GM12874 (cell line): ENCODE measurements around the gene CD99.

Source experiments
- TF ChIP-seq, protein P1 (sequence below): IDR thresholded peaks from 2 replicates; pipeline ENCODE4 v1.5.1; 2011; ENCODE audit warnings: low read depth, mild to moderate bottlenecking, control low read depth, low read length, moderate library complexity; ENCODE audit not compliant: insufficient read depth

The CD99 gene

GRCh38 chrX:2689773-2690666 is 1.1 kb upstream of the CD99 start:
- TF ChIP-seq, protein P1, sequence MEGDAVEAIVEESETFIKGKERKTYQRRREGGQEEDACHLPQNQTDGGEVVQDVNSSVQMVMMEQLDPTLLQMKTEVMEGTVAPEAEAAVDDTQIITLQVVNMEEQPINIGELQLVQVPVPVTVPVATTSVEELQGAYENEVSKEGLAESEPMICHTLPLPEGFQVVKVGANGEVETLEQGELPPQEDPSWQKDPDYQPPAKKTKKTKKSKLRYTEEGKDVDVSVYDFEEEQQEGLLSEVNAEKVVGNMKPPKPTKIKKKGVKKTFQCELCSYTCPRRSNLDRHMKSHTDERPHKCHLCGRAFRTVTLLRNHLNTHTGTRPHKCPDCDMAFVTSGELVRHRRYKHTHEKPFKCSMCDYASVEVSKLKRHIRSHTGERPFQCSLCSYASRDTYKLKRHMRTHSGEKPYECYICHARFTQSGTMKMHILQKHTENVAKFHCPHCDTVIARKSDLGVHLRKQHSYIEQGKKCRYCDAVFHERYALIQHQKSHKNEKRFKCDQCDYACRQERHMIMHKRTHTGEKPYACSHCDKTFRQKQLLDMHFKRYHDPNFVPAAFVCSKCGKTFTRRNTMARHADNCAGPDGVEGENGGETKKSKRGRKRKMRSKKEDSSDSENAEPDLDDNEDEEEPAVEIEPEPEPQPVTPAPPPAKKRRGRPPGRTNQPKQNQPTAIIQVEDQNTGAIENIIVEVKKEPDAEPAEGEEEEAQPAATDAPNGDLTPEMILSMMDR, result no peak

DNA sequence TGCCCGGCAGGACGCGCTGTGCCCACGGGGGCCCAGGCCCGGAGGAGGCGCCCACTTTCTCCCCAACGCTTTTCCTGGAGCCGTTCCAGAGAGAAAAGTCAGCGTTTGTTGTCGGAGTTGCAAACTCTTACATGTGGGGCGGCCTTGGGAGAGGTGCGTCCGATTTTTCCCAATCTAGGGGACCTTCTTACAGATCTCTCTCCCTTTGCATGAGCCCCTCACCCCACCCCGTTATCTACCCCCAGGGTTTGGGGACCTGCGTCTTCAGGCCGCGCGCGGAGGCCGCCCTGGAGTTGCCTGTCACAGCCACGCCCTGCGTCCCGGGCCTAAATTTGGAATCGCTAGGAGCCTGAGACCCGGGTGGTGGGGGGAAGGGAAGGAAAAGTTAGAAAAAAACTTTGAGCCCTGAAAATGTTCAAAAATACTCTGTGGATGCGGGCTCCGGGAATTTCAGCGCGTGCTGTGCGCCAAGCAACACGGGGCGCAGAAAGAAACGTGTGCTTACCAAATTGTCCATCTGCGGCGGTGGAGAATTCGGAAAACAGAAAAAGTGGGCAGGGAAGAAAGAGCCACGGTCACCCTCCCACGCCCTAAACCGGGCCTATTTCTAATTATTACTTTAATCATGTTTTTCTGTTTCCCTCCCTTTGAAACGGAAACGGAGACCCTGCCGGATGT is 587 bp downstream of the CD99 start:
- TF ChIP-seq, protein P1, result no peak

- TF ChIP-seq, protein P1, result no peak
These were observed 1.4 kb downstream of the CD99 start for GRCh38 chrX:2692221-2693112.

DNA sequence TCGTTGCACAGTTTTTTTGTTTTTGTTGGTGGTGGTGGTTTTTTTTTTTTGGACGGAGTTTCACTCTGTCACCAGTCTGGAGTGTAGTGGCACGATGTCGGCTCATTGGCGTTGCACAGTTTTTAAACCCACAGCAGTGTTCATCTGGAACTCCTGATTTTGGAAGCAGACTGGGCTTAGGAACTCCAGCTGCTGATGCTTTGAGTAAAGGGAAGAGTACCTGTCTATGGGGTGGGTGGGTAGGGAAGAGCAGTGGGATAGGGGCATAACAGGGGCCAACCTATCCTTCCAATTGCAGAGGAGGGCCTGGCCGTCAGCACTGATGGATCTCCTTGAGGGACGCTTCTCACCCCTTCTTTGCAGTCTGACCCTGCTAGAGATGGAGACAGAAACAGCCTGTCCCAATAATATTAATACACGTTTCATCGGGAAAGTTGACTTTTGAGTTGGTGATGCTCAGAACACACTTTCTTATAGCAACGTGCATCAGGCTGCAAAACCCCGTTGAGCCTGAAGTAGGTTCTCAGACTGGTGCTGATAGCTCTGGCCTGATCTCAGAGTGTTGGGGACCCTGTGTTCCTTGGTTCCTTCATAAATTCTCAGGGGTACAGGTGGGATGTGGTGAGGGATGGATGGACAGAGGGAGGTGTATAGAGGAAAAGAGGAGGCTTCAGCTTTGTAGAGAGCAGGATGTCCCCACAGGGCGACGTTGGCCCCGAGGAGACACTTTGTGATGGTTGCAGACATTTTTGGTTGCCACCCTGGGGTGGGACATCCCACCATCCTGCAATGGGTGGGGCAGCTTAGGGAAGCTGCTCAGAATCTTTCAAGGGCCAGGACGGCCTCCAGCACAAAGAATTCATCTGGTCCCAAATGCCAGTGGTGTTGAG is 2.3 kb downstream of the CD99 start:
- TF ChIP-seq, protein P1, result no peak

- TF ChIP-seq, protein P1, result no peak
These were observed 3.8 kb downstream of the CD99 start for GRCh38 chrX:2694914-2695267.

DNA sequence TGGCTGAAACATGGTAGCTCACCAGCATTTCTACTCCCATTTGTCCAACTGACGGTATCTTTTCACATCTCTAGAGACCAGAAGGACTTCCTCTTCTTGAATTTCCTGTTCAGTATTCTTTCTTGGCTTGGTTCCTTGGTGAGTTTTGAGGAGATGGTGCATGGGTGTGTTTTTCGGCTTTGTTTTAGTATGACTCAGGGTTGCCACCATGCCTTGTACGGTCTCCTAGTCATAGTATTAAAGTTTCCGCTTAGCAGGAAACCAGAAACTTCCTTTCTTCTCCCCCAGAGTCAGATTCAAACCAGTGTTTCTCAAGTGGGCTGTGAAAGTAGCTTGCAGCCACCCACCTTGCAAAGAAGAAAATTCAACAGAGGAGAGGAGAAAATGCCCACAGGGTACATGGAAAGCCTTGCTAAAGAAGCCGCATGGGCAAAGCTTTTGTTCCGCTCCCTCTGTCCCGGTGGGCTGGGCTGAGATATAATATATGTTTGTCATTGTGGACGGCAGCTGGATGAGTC is 5.7 kb downstream of the CD99 start:
- TF ChIP-seq, protein P1, result no peak
